HEK293 (cell line): Measurements from ENCODE around the gene KLF16.
A peak's percentile ranks its signal among the peaks of the same experiment; 100 is the strongest.

ENCODE experiments used
- BCL11A ChIP-seq: fragments of 450-650 bp; formaldehyde crosslinking; IDR thresholded peaks from 2 replicates; pipeline ENCODE4 v1.5.1; 2016; ENCODE audit warnings: low read depth, missing biosample characterization, missing genetic modification characterization
- KLF8 ChIP-seq: fragments of 450-650 bp; formaldehyde crosslinking; IDR thresholded peaks from 2 replicates; pipeline ENCODE4 v1.5.1; 2016; ENCODE audit warnings: missing biosample characterization, missing genetic modification characterization
- SP3 ChIP-seq: fragments of 450-650 bp; formaldehyde crosslinking; IDR thresholded peaks from 2 replicates; pipeline ENCODE4 v1.5.1; 2016; ENCODE audit warnings: missing biosample characterization, missing genetic modification characterization
- YY1 ChIP-seq: fragments of 450-650 bp; formaldehyde crosslinking; IDR thresholded peaks from 2 replicates; pipeline ENCODE4 v1.5.1; 2018; ENCODE audit warnings: missing biosample characterization, missing genetic modification characterization
- ZFHX2 ChIP-seq: fragments of 450-650 bp; formaldehyde crosslinking; conservative IDR thresholded peaks from 2 replicates; pipeline ENCODE4 v1.5.1; 2016; ENCODE audit warnings: missing biosample characterization, missing genetic modification characterization
- ZNF121 ChIP-seq: fragments of 450-650 bp; formaldehyde crosslinking; IDR thresholded peaks from 2 replicates; pipeline ENCODE4 v1.5.1; 2016; ENCODE audit warnings: missing biosample characterization, missing genetic modification characterization
- ZNF223 ChIP-seq: fragments of 450-650 bp; formaldehyde crosslinking; IDR thresholded peaks from 2 replicates; pipeline ENCODE4 v1.5.1; 2016; ENCODE audit warnings: missing biosample characterization, missing genetic modification characterization
- ZNF311 ChIP-seq: fragments of 450-650 bp; formaldehyde crosslinking; IDR thresholded peaks from 2 replicates; pipeline ENCODE4 v1.5.1; 2017; ENCODE audit warnings: missing biosample characterization, missing genetic modification characterization, borderline replicate concordance
- ZNF416 ChIP-seq: fragments of 450-650 bp; formaldehyde crosslinking; IDR thresholded peaks from 2 replicates; pipeline ENCODE4 v1.5.1; 2016; ENCODE audit warnings: missing biosample characterization, missing genetic modification characterization
- ZNF433 ChIP-seq: fragments of 450-650 bp; formaldehyde crosslinking; IDR thresholded peaks from 2 replicates; pipeline ENCODE4 v1.5.1; 2016; ENCODE audit warnings: missing biosample characterization, missing genetic modification characterization, low read depth
- ZNF514 ChIP-seq: fragments of 450-650 bp; formaldehyde crosslinking; IDR thresholded peaks from 2 replicates; pipeline ENCODE4 v1.5.1; 2016; ENCODE audit warnings: missing biosample characterization, missing genetic modification characterization
- ZNF610 ChIP-seq: fragments of 450-650 bp; formaldehyde crosslinking; IDR thresholded peaks from 2 replicates; pipeline ENCODE4 v1.5.1; 2016; ENCODE audit warnings: missing biosample characterization, missing genetic modification characterization, borderline replicate concordance
- ZNF664 ChIP-seq: fragments of 450-650 bp; formaldehyde crosslinking; IDR thresholded peaks from 2 replicates; pipeline ENCODE4 v1.5.1; 2016; ENCODE audit warnings: missing biosample characterization, missing genetic modification characterization
- ZNF768 ChIP-seq: fragments of 450-650 bp; formaldehyde crosslinking; IDR thresholded peaks from 2 replicates; pipeline ENCODE4 v1.5.1; 2018; ENCODE audit warnings: missing biosample characterization, mild to moderate bottlenecking, missing genetic modification characterization
- ZSCAN16 ChIP-seq: fragments of 450-650 bp; formaldehyde crosslinking; IDR thresholded peaks from 2 replicates; pipeline ENCODE4 v1.5.1; 2016; ENCODE audit warnings: missing biosample characterization, missing genetic modification characterization
- ZSCAN30 ChIP-seq: fragments of 450-650 bp; IDR thresholded peaks from 2 replicates; pipeline ENCODE4 v1.5.1; 2018; ENCODE audit warnings: missing biosample characterization, mild to moderate bottlenecking, missing genetic modification characterization, moderate library complexity
- TF ChIP-seq, protein P1 (sequence below): fragments of 450-650 bp; formaldehyde crosslinking; IDR thresholded peaks from 2 replicates; pipeline ENCODE4 v1.5.1; 2016; ENCODE audit warnings: missing biosample characterization, missing genetic modification characterization, borderline replicate concordance
- TF ChIP-seq, protein P2 (sequence below): fragments of 450-650 bp; formaldehyde crosslinking; IDR thresholded peaks from 2 replicates; pipeline ENCODE4 v1.5.1; 2016; ENCODE audit warnings: missing biosample characterization, missing genetic modification characterization, borderline replicate concordance
- TF ChIP-seq, protein P3 (sequence below): fragments of 450-650 bp; formaldehyde crosslinking; IDR thresholded peaks from 2 replicates; pipeline ENCODE4 v1.5.1; 2016; ENCODE audit warnings: missing biosample characterization, missing genetic modification characterization, low read depth
- TF ChIP-seq, protein P4 (sequence below): fragments of 450-650 bp; formaldehyde crosslinking; IDR thresholded peaks from 2 replicates; pipeline ENCODE4 v1.5.1; 2016; ENCODE audit warnings: missing biosample characterization, missing genetic modification characterization
- TF ChIP-seq, protein P5 (sequence below): fragments of 450-650 bp; formaldehyde crosslinking; IDR thresholded peaks from 2 replicates; pipeline ENCODE4 v1.5.1; 2016; ENCODE audit warnings: missing biosample characterization, missing genetic modification characterization
- TF ChIP-seq, protein P6 (sequence below): fragments of 450-650 bp; formaldehyde crosslinking; IDR thresholded peaks from 2 replicates; pipeline ENCODE4 v1.5.1; 2016; ENCODE audit warnings: missing biosample characterization, missing genetic modification characterization
- TF ChIP-seq, protein P7 (sequence below): sonication (generic); formaldehyde crosslinking; IDR thresholded peaks from 2 replicates; pipeline ENCODE4 v1.8.1; 2022; ENCODE audit warnings: mild to moderate bottlenecking, moderate library complexity, missing genetic modification reagents

The KLF16 gene

DNA sequence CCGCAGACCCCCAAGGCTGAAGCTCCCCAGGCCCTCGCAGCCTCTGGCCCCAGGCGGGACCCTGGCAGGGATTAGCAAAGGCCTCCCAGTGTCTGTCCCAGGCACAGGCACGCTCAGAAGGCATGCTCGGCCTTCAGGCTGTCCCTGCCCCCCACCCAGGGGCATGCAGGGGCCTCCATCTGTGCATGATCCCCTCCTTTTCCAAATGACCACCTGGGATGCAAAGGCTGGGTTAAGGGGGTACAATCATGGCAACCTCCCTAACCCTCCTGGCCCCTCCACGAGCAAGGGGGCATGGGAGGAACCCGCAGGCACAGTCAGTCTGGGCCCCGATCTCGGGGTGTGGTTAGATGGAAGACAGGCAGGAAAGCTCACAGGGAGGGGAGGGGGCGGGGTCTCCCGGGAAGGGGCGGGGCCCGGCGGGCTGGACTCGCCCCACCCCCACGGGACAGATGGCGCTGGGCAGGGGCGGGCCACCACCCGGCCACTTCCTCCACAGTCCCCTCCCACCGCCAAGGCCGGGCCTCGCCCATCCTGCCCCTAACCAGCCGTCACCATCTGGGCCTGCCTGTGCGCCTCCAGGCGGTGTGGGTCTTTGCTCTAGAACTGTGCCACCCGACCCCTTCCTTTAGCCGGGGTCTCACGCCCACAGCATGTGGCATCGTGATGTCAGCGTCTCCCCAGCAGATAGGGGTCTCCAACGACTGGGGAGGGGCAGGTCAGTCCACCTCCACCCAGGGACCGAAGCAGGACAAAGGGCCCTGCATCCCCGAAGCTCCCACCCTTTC lies 8.1 kb downstream of the KLF16 start (continued):
- TF ChIP-seq ZFHX2 (tag by site-specific recombination) (peak; percentile 53), ZNF433 (no peak), ZNF768 (no peak), KLF8 (tag by site-specific recombination) (peak; percentile 83; the same call in 1 of the 2 replicates), ZNF223 (tag by site-specific recombination) (no peak; the same call in 1 of the 2 replicates), ZNF416 (tag by site-specific recombination) (no peak), BCL11A (0 out of 2 replicates have a peak, but pooled peaks have one; percentile 17), YY1 (tag by site-specific recombination) (no peak), ZNF610 (tag by site-specific recombination) (no peak), ZNF121 (no peak), ZSCAN16 (tag by site-specific recombination) (no peak), ZNF514 (no peak), ZNF311 (tag by site-specific recombination) (no peak), SP3 (peak; percentile 79), ZNF664 (tag by site-specific recombination) (no peak), ZSCAN30 (tag by site-specific recombination) (no peak; the same call in 1 of the 2 replicates)
- TF ChIP-seq, protein P1, sequence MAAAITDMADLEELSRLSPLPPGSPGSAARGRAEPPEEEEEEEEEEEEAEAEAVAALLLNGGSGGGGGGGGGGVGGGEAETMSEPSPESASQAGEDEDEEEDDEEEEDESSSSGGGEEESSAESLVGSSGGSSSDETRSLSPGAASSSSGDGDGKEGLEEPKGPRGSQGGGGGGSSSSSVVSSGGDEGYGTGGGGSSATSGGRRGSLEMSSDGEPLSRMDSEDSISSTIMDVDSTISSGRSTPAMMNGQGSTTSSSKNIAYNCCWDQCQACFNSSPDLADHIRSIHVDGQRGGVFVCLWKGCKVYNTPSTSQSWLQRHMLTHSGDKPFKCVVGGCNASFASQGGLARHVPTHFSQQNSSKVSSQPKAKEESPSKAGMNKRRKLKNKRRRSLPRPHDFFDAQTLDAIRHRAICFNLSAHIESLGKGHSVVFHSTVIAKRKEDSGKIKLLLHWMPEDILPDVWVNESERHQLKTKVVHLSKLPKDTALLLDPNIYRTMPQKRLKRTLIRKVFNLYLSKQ (tag by site-specific recombination), result no peak
- TF ChIP-seq, protein P2, sequence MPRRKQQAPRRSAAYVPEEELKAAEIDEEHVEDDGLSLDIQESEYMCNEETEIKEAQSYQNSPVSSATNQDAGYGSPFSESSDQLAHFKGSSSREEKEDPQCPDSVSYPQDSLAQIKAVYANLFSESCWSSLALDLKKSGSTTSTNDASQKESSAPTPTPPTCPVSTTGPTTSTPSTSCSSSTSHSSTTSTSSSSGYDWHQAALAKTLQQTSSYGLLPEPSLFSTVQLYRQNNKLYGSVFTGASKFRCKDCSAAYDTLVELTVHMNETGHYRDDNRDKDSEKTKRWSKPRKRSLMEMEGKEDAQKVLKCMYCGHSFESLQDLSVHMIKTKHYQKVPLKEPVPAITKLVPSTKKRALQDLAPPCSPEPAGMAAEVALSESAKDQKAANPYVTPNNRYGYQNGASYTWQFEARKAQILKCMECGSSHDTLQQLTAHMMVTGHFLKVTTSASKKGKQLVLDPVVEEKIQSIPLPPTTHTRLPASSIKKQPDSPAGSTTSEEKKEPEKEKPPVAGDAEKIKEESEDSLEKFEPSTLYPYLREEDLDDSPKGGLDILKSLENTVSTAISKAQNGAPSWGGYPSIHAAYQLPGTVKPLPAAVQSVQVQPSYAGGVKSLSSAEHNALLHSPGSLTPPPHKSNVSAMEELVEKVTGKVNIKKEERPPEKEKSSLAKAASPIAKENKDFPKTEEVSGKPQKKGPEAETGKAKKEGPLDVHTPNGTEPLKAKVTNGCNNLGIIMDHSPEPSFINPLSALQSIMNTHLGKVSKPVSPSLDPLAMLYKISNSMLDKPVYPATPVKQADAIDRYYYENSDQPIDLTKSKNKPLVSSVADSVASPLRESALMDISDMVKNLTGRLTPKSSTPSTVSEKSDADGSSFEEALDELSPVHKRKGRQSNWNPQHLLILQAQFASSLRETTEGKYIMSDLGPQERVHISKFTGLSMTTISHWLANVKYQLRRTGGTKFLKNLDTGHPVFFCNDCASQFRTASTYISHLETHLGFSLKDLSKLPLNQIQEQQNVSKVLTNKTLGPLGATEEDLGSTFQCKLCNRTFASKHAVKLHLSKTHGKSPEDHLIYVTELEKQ, result no peak
- TF ChIP-seq, protein P3, sequence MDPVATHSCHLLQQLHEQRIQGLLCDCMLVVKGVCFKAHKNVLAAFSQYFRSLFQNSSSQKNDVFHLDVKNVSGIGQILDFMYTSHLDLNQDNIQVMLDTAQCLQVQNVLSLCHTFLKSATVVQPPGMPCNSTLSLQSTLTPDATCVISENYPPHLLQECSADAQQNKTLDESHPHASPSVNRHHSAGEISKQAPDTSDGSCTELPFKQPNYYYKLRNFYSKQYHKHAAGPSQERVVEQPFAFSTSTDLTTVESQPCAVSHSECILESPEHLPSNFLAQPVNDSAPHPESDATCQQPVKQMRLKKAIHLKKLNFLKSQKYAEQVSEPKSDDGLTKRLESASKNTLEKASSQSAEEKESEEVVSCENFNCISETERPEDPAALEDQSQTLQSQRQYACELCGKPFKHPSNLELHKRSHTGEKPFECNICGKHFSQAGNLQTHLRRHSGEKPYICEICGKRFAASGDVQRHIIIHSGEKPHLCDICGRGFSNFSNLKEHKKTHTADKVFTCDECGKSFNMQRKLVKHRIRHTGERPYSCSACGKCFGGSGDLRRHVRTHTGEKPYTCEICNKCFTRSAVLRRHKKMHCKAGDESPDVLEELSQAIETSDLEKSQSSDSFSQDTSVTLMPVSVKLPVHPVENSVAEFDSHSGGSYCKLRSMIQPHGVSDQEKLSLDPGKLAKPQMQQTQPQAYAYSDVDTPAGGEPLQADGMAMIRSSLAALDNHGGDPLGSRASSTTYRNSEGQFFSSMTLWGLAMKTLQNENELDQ (tag by site-specific recombination), result no peak
- TF ChIP-seq, protein P4, sequence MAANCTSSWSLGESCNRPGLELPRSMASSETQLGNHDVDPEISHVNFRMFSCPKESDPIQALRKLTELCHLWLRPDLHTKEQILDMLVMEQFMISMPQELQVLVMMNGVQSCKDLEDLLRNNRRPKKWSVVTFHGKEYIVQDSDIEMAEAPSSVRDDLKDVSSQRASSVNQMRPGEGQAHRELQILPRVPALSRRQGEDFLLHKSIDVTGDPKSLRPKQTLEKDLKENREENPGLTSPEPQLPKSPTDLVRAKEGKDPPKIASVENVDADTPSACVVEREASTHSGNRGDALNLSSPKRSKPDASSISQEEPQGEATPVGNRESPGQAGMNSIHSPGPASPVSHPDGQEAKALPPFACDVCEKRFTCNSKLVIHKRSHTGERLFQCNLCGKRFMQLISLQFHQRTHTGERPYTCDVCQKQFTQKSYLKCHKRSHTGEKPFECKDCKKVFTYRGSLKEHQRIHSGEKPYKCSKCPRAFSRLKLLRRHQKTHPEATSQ, result no peak
- TF ChIP-seq, protein P5, sequence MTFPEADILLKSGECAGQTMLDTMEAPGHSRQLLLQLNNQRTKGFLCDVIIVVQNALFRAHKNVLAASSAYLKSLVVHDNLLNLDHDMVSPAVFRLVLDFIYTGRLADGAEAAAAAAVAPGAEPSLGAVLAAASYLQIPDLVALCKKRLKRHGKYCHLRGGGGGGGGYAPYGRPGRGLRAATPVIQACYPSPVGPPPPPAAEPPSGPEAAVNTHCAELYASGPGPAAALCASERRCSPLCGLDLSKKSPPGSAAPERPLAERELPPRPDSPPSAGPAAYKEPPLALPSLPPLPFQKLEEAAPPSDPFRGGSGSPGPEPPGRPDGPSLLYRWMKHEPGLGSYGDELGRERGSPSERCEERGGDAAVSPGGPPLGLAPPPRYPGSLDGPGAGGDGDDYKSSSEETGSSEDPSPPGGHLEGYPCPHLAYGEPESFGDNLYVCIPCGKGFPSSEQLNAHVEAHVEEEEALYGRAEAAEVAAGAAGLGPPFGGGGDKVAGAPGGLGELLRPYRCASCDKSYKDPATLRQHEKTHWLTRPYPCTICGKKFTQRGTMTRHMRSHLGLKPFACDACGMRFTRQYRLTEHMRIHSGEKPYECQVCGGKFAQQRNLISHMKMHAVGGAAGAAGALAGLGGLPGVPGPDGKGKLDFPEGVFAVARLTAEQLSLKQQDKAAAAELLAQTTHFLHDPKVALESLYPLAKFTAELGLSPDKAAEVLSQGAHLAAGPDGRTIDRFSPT (tag by site-specific recombination), result peak; percentile 51; the same call in 1 of the 2 replicates
- TF ChIP-seq, protein P6, sequence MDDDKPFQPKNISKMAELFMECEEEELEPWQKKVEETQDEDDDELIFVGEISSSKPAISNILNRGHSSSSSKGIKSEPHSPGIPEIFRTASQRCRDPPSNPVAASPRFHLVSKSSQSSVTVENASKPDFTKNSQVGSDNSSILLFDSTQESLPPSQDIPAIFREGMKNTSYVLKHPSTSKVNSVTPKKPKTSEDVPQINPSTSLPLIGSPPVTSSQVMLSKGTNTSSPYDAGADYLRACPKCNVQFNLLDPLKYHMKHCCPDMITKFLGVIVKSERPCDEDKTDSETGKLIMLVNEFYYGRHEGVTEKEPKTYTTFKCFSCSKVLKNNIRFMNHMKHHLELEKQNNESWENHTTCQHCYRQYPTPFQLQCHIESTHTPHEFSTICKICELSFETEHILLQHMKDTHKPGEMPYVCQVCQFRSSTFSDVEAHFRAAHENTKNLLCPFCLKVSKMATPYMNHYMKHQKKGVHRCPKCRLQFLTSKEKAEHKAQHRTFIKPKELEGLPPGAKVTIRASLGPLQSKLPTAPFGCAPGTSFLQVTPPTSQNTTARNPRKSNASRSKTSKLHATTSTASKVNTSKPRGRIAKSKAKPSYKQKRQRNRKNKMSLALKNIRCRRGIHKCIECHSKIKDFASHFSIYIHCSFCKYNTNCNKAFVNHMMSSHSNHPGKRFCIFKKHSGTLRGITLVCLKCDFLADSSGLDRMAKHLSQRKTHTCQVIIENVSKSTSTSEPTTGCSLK (tag by site-specific recombination), result no peak
- TF ChIP-seq, protein P7, sequence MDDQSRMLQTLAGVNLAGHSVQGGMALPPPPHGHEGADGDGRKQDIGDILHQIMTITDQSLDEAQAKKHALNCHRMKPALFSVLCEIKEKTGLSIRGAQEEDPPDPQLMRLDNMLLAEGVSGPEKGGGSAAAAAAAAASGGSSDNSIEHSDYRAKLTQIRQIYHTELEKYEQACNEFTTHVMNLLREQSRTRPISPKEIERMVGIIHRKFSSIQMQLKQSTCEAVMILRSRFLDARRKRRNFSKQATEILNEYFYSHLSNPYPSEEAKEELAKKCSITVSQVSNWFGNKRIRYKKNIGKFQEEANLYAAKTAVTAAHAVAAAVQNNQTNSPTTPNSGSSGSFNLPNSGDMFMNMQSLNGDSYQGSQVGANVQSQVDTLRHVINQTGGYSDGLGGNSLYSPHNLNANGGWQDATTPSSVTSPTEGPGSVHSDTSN (CRISPR knock-in tag), result no peak
